ENCODE data around the gene EIF2S1.
"Not testable (repeated sequence)": the region's sequence is repeated elsewhere in the genome, so short reads cannot be mapped to it uniquely, and the experiment has no call there.

EIF2S1 gene

DNA sequence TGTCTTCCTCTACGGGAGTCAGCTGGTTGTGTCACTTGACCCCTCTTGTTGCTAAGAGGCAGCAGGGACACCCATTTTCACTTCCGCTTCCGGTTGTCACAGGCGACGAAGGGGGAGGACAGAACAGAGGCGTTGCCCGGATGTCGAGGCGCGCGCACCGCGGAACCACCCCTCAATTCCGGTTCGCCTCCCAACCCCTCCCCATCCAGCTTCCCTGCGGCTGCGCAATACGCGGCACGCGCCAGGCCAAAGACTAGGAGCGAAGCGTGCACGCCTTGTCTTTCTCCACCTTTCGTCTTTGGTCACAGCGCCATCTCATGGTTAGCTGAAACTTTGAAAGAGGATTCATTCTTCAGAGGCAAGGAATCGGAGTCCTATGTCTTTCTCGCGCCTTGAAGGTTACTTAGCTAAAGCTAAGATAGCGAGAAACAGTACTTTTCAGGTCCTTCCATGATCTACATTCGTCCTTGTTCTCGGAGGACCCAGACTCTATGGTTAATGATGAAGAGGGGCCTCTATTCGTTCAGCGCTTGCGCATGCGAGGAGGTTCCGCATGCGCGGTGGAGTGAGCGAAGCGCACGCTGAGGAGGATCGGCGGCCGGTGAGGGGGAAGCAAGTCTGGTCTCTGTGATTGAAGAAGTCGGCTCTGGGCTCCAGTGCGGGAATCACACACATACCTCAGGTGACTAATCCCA, at the start of gene EIF2S1, which contains the start of gene ATP6V1D:
TSS of gene EIF2S1 (plus strand) at position 554 of the 695 bp plus-strand sequence. CDS start 4,440 bp downstream, outside the sequence.
TSS of gene ATP6V1D (minus strand) at position 30 of the 695 bp plus-strand sequence. CDS start 106 bp downstream, outside the sequence.
- DNase-seq: peak; percentile 99

DNA sequence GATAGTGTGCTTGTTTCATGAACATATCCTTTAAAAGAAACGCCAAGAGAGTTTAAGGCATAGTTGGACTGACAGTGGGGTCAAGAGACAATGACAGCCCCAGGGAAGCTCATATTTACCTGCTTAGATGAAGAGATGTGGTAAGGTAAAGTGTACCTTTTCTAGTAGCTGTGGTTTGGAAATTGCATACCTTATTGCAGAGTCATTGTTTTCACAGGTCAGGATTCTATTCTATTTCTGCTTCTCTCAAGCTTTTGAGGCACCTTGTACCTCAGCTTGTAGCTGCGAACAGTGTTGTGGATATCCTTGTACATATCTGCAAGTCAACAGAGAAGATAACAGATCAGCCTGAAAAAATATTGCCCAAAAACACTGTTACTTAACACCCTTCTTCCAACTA, 48.3 kb upstream of the EIF2S1 start:
- DNase-seq: no peak

DNA sequence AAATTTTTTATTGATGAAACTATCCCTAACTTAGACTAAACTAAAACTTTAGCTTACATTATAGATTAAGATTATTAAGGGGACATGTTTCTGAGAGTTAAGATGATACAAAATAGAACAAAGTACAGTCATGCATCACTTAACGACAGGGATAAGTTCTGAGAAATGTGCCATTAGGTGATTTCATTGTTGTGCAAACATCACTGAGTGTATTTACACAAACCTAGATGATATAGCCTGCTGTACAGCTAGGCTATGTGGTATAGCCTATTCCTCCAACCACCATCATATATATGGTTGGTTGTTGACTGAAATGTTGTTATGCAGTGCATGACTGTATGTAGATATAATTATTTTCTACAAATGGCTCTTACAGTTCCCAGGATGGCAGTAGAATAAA, 47.0 kb upstream of the EIF2S1 start:
- peak in 1 of 2 experiments; percentile 12 for DNase-seq

DNA sequence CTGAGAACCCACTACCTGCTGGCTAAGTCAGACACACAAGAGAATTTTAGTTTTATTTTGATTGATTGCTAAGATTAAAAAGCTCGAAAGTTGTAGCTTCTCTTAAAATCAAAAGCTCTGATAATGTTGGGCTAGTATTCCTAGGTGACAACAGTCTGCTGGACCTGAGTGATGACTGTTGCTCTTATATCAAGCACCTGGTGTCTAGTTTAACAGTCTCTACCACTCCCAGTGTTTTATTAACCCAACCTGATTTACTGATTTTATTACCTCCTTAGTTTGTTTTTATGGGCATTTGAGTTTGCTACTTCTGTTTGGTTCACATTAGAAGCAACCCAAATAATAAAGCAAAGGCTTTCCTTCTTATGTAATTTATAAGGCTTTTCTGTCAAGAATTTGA, 42.3 kb upstream of the EIF2S1 start:
- DNase-seq: no peak

DNA sequence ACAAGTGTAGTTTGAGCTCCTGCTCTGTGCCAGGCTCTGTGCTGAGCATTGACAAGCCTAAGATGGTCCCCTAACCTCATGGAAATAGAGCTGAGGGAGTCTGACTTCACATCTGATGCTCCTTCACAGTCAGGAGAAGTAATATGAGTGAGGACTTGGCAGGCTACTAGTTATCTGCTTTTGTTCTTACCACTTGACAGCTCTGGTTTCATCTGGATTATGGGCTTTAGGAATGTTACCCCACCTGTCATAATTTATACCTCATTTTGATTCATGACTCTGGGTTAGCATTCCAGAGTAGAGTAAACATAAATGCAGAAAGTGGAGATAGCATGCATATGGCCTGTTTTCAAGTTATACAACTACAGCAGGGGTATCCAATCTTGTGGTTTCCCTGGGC, 41.0 kb upstream of the EIF2S1 start:
- DNase-seq: no peak

DNA sequence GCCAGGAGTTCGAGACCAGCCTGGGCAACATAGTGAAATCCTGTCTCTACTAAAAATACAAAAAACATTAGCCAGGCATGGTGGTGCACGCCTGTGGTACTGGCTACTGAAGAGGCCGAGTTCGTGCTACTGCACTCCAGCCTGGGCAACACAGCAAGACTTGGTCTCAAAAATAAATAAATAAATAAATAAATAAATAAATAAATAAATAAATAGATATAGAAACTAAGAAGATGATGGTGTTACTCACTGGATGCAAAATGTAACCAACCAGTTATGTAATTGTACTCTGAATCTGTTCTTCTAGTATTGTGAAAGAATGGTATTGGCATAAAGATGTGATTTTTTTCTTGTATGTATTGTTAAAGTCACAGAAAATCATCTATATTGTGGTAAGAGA, 30.5 kb upstream of the EIF2S1 start:
- DNase-seq: not testable (repeated sequence)

DNA sequence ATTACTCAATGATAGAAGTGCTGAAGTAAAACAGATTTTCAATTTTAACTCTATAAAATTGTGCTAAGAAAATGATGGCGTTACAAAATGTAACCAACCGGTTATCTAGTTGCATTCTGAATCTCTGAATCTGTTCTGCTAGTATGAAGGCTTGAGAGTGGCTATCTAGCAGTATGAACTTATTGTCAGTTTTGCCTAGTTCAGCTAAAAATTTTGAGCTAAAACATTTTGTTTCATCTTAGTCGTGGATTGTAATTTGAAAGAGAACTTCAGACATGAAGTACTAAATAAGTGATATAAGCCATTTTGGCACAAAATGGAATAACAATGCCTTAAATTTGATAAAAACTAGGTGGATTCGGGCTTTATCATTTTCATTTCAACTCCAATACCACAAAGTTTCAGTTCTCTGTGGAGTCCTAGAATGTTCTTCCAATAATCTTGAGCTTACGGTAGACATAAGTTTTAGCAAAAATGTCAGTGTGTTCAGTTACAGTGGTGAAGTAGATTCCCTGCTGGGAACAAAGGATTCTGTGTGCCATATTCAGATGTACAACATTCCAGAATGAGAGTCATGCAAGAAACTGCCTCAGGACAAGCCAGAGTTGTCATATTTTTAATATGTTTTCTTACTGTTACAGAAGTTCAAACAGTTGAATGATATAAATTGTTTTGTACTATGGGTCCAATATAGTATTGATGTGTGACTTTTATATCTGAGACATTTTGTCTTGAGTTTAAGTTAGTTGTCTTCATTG, 28.6 kb upstream of the EIF2S1 start:
- no peak for DNase-seq

DNA sequence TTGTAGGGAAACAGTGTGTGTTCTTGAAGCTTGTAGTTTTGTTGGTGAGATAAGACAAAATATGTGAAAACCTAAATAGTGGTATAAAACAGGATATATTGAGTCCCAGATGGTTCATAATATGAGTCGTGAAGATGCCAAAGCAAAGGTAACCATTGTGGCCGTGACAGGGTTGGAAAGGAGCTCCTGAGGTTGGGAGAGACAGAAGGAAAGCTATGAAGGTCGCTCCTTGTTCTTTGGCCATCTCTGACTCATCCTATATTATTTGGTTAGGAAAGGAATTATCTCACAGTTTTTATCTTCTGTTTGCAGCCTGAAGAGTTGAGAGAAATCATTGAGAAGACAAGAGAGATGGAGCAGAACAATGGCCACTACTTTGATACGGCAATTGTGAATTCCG, 27.7 kb upstream of the EIF2S1 start:
- DNase-seq: no peak

DNA sequence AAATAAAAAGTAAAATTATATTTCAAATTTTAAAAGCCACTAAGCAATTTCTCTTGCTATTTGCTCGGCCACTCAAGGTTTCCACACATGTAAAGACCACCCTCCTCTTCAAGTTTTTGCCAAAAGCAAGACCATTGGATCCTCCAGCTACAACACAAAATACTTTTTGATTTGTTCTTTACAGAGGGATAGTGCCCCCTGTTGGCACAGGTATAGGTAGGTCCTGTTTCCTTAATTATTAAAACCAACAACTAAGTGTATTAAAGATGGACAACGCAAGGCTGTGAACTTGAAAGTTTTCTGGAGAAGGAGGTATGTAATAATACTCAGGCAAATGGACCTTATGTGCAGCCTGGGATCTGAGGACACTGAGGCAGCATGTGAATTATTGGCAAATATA, 24.3 kb upstream of the EIF2S1 start:
- DNase-seq: peak in 1 of 2 experiments; percentile 22

DNA sequence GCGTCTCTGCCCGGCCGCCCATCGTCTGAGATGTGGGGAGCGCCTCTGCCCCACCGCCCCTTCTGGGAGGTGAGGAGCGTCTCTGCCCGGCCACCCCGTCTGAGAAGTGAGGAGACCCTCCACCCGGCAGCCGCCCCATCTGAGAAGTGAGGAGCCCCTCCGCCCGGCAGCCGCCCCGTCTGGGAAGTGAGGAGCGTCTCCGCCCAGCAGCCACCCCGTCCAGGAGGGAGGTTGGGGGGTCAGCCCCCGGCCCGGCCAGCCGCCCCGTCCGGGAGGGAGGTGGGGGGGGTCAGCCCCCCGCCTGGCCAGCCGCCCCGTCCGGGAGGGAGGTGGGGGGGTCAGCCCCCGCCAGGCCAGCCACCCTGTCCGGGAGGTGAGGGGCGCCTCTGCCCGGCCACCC, 18.9 kb upstream of the EIF2S1 start:
- not testable (repeated sequence) for DNase-seq

DNA sequence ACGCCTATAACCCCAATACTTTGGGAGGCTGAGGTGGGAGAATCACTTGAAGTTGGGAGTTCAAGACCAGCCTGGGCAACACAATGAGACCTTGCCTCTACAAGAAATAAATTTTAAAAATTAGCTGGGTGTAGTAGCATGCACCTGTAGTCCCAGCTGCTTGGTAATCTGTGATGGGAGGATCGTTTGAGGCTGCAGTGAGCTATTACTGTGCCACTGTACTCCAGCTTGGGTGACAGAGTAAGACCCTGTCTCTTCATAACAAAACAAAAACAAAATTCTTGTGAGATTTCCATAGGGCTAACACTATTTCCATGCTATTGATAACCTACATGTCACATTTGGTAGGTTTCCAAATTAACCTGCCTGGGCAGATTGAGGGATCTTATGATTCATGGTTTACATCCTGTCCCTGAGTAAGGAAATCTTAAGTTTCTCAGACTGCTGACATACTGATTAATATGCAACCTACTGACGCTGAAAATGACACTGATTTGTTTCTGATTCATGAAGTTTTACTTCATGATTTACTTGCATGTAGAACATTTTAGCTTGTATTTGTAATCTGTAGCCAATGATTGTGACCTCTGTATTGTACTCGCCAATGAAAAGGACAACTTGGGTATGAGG, 16.4 kb upstream of the EIF2S1 start:
- DNase-seq: no peak

DNA sequence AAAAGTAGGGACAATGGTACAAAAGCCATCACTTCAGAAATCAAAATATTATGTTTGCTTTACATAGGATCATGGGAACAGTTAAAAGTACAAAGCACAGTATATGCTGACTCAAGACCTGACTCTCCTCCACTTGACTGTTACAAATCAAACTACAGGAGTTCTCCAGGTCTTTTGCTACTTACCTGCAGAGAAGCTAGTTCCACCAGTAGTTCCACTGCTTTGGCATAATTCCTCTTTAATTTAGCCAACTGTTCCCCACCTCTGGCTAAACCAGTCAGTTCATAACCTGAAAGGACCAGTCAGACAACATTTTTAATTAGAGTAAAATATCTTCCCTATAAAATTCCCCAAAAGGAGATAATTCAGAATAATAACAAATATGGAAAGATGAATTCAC, 14.5 kb upstream of the EIF2S1 start:
- no peak for DNase-seq

DNA sequence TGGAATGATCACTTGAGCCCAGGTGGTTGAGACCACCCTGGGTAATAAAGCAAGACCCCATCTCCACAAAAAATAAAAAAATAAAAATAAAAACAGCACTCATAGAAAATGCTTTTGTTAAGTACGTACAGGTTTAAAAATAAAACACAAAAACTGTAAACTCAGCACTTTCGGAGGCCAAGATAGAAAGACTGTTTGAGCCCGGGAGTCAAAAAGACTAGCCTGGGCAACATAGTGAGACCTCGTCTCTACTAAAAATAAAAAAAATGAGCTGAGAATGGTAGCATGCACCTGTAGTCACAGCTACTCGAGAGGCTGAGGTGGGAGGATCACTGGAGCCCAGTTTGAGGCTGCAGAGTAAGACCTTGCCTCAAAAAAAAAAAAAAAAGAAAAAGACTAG, 8.1 kb upstream of the EIF2S1 start:
- no peak for DNase-seq

DNA sequence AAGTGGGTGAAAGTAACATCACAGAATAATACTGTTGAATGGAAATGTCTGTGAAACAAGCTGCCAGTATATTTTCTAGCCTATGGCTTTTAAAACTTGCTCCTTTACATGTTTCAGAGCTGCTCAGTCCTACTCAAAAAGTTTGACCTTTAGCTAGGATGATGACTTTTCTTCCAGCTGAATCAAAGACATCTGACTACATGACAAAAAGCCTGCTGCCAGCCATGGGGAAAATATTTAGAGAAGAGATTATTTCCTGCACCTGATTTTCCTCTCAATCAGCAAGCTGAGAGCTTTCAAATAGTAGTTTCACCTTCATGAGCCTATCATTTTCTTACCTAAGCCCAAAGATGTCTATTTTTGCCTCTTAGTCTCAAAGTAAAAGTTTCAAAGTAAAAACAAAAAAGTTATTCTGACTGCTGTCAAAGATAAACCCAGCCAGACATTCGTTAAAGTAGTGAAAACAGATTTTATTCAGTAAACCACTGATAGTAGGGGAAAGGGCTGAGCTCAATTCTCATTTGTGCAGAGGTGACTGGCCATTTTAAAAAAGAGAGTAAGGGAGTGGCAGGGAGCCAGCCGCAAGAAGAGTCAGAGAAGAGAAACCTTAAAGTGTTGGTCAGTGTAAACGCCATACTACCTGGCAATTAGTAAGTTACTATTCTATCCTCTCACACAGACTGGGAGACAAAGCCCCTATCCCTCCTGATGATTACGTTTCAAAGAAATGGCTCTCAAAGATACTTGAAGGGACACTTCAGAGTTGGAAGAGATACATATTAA, 2.8 kb upstream of the EIF2S1 start:
- no peak for DNase-seq

DNA sequence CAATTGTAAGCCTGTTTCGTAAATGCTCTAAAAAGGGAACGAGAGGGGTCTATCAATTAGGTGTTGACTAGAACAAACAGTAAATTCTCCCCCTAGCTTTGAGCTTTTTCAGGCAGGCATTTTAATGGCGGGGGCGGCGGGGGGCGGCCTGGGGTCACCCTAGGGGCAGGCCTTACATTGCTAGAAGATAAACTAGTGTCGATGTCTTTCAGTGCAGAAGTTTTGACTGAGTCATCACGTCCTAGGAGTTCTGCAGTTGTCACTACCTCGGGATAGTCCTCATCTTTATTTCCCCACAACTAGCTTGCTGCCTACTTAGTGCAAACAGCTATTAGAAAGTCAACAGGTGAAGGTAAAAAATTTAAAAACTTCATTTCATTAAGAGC, 2.2 kb upstream of the EIF2S1 start:
- no peak for DNase-seq

DNA sequence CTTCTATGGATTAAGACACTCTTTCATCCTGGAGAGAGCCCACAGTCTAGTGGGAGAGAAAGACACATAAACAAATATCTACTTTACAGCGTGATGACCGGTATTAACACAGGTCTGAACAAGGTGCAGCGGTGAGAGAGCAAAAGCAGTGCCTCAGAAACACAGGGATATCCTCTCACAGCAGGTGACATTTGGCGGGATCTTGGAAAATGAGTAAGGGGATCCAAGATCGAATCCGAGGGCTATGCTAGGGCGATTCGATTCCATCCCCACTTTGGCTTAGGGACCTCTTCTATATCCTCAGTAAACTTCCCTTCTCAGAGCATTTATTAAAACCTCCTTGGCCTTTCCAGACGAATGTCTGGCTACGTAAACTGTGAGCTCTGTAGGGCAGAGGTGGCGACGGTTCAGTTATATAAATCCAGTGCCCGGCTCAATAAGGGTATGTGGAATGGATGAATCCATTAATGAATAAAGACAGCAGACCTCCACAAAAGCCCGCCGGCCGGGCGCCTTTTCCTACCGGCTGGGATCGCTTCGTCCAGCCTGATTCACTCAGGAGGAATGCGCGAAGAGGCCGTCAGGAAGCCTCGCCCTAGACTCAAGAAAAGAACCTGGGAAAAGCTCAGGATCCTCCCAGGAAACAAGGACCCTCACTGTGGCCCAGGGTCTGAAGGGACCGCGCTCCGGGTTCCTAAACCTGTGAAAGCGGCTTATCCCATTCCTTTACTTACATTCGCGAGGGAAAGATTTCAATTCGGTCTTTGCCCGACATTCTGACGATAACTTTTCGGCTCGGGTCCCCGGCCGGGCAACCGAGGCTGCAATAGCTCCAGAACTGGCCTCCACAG, 979 bp upstream of the EIF2S1 start:
- peak; percentile 21 to 38 for DNase-seq

DNA sequence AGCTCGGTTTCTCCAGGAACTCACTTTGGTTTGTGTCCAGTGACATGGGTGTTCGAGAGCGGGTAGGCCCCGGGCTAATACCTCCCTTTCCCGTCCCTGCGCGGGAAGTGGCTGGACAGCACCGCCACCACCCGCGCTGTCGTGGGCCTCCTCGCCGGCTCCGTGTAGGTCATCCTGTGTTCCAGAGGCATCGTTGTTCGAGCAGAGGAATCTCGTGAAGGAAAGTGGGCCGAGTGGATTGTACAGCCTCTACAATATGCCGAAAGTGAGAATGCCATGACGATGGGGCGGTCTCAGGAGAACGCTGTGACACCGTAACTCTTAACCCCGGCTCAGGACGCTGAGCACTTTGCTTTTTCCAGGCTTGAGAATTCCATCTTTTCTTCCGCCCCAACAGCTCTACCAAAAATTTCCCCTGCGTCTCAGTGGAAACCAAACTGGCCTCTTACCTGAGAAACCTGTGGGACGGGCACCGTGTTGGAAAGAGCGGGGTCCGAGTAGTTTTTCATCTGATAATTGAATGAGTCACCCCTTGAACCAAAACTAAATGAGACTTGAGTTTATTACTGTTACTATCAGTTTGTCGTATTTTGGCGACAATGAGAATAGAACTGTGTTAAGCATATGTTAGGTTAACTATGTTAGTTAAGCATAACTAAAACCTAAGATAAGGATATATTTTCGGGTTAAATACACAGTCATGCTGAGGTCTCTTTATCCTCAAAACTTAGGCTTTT, 510 bp downstream of the EIF2S1 start:
- DNase-seq: no peak

DNA sequence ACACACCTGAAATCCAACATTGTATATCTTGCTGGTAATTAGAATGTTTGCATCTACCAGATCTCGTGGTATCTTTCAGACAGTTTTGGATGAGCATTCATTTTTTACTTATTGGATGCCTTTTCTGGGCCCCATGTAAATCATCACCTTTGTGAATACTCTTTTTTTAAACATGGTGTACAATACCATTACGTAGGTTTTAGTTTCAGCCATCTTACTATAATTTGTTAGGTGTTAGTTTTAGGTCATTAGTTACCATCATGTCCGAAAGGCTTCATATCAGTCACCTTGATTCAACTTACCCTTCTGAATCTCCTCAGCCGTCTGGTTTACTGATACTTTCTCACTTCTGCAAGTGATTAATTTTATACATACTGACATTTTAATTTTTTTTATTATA, 5.3 kb downstream of the EIF2S1 start:
- no peak for DNase-seq

DNA sequence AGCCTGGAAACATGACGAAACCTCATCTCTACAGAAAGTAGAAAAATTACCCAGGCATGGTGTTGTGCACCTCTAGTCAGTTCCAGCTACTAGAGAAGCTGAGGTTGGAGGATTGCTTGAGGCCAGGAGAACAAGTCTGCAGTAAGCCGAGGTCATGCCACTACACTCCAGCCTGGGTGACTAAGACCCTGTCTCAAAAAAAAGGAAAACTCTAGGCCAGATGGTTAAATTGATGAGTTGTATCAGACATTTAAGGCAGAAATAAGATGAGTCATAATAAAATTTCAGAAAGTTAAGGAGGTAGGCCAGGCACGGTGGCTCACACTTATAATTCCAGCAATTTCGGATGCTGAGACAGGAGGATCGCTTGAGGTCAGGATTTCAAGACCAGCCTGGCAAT, 10.7 kb downstream of the EIF2S1 start:
- DNase-seq: no peak

DNA sequence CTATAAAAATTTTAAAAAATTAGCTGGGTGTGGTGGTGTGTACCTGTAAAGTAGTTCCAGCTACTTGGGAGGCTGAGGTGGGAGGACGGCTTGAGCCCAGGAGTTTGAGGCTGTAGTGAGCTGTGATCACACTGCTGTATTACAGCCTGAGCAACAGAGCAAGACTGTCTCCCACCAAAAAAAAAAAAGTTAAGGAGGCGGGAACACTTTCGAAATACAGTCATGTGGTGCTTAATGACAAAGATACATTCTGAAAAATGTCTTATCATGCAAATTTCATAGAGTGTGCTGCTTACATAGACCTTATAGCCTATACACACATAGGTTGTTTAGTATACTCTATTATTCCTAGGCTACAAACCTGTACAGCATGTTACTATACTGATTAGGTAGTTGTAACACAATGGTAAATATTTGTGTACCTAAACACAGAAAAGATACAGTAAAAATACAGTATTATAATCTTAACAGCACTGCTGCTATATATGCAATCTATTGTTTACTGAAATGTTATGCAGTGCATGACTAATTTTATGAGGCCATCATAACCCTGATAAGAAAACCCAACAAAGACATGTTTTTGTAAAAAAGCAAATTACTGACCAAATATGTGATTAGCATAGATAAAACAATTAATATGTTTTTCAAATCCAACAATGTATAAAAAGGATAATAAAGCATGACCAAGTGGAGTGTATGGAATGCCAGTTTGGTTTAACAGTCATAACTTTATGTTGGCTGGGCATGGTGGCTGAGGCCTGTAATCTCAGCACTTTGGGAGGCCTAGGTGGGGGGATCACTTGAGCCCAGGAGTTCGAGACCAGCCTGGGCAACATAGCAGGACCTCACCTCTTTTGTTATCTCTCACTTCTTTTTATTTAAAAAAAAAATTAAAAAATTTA, 11.4 kb downstream of the EIF2S1 start:
- no peak for DNase-seq
